OCI-LY3 (cell line): ENCODE measurements around the gene UNC45A.

Experiments used
- CTCF ChIP-seq: fragments of 200-600, 300-600 bp; sonication (generic); IDR thresholded peaks from 2 replicates; pipeline ENCODE4 v1.5.1; 2014; ENCODE audit warnings: antibody characterized with exemption, low read length, low read depth
- EZH2phosphoT487 ChIP-seq: fragments of 200-600 bp; shearing (Covaris generic); IDR thresholded peaks from 2 replicates; pipeline ENCODE4 v1.6.1; 2018; ENCODE audit warnings: antibody characterized with exemption, mixed run types, low read depth

GRCh38 chr15:90910441-90911301 is 24.4 kb upstream of the UNC45A start:
- TF ChIP-seq CTCF (no peak), EZH2phosphoT487 (no peak)
